Mucosa of stomach (tissue), 1 donor: ENCODE measurements around the gene KCNJ12.
"Not testable (repeated sequence)": the region's sequence is repeated elsewhere in the genome, so short reads cannot be mapped to it uniquely, and the experiment has no call there.

Experiments used
- H3K27me3 ChIP-seq: one replicate; pipeline ENCODE4 v1.7.0; 2013; ENCODE audit warnings: mild to moderate bottlenecking, low read length; ENCODE audit not compliant: control insufficient read depth, insufficient read depth
- H3K36me3 ChIP-seq: one replicate; pipeline ENCODE4 v1.7.0; 2013; ENCODE audit warnings: low read length; ENCODE audit not compliant: control insufficient read depth, insufficient read depth
- H3K4me1 ChIP-seq: one replicate; pipeline ENCODE4 v1.7.0; 2013; ENCODE audit warnings: mild to moderate bottlenecking, low read length; ENCODE audit not compliant: control insufficient read depth, insufficient read depth
- H3K4me3 ChIP-seq: one replicate; pipeline ENCODE4 v1.7.0; 2013; ENCODE audit warnings: low read length
- H3K9ac ChIP-seq: one replicate; pipeline ENCODE4 v1.7.0; 2013; ENCODE audit warnings: mild to moderate bottlenecking, low read length, moderate library complexity
- H3K9me3 ChIP-seq: one replicate; pipeline ENCODE4 v1.7.0; 2013; ENCODE audit warnings: mild to moderate bottlenecking, low read length, moderate library complexity; ENCODE audit not compliant: control insufficient read depth
- donor health status: Pancreatic carcinoma.

KCNJ12 gene

DNA sequence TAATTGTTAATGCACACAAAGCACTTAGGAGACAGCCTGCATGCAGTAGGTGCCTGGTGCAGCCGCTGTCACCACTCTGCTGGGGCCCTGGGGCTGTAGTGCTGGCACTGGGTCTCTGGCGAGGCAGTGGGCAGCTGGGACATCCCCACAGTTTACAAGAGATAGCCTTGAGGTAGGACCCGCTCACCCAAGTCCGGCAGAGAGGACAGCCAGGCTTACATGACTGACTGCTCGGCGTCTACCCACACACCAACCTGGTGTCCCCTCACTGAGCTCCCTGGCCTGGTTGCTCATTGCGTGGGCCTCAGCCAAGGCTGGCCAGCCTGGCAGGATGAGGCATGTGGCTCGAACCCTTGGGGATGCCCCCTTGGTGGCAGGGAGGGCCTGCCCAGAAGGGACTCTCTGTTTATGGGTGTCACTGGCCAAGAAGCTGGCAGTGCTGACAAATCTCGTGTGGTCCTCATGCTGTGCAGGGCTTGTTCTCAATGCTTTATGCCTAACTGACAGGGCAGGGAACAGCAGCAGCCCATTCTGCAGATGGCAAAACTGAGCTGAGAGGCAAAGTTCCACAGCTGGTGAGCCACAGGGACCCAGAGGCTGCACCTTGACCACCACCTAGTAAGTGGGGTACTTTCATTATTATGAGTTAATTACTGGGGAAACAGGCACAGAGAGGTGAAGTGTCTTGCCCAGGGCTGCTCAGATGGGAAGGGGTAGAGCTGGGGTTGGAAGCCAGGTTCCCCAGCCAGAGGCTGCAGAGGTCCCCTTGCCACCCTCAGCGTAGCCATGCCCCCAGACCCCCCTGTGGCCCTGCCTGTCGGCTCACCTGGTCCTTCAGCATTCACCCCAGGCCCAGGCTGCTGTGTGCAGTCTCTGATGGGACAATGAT lies 32.9 kb upstream of the KCNJ12 start:
- H3K4me1 ChIP-seq, H3K9me3 ChIP-seq, H3K4me3 ChIP-seq, H3K9ac ChIP-seq, H3K36me3 ChIP-seq, H3K27me3 ChIP-seq: not testable (repeated sequence)

DNA sequence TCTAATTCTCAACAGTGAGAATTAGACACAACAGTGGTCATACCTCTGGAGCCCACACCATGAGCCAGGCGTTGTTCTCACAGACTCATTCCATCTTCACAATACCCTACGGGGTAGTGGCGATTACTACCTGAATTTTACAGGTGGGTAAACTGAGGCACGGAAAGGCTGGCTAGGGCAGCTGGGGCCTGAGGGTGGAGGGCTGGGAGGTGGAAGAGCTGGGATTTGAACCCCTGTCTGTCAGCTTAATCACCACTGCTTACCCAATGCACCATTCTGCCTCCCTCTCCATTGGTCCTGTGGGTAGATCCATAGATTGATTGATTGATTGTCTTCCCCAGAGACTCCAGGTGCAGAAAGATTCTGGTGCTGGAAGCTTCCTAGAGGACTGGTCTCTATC lies 31.4 kb upstream of the KCNJ12 start:
- H3K27me3 ChIP-seq, H3K4me3 ChIP-seq, H3K9me3 ChIP-seq, H3K9ac ChIP-seq, H3K36me3 ChIP-seq, H3K4me1 ChIP-seq: not testable (repeated sequence)

DNA sequence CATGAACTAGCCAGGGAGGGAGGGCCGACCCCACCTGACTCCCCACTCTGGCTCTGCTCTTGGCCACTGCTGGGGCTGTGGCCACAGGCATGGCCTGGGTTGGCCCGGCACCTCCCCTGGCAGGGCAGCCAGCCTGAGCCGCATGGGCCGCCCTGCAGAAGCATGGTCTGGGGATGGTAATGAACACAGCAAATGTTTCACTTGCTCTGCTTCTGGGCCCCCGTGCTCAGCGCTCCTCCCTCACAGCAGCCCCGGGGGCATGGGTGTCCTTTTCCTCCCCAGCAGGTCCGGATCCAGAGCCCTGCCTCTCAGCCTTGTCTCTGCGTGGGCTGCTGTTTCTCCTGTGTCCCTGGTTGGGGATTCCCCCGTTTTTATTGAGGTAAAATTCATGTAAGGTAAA lies 30.9 kb upstream of the KCNJ12 start:
- H3K36me3 ChIP-seq, result no peaks in the 10 kb centered on the region
- no peaks in the 10 kb centered on the region for H3K27me3 ChIP-seq
- H3K9me3 ChIP-seq, result no peaks in the 10 kb centered on the region
- H3K4me3 ChIP-seq, result no peak overlapping the region
- H3K9ac ChIP-seq, result no peak overlapping the region
- peaks cover 6% of the 10 kb centered on the region for H3K4me1 ChIP-seq

GRCh38 chr17:21346107-21346506 lies 30.1 kb upstream of the KCNJ12 start:
- H3K9ac ChIP-seq, H3K27me3 ChIP-seq, H3K9me3 ChIP-seq, H3K4me3 ChIP-seq, H3K36me3 ChIP-seq, H3K4me1 ChIP-seq: not testable (repeated sequence)

GRCh38 chr17:21346651-21347250 lies 29.4 kb upstream of the KCNJ12 start:
- not testable (repeated sequence) for H3K9me3 ChIP-seq, H3K4me1 ChIP-seq, H3K36me3 ChIP-seq, H3K9ac ChIP-seq, H3K4me3 ChIP-seq, H3K27me3 ChIP-seq

- H3K9me3 ChIP-seq, H3K27me3 ChIP-seq, H3K4me1 ChIP-seq, H3K36me3 ChIP-seq, H3K4me3 ChIP-seq, H3K9ac ChIP-seq: not testable (repeated sequence)
Observed at GRCh38 chr17:21347660-21348059, 28.5 kb upstream of the KCNJ12 start.

DNA sequence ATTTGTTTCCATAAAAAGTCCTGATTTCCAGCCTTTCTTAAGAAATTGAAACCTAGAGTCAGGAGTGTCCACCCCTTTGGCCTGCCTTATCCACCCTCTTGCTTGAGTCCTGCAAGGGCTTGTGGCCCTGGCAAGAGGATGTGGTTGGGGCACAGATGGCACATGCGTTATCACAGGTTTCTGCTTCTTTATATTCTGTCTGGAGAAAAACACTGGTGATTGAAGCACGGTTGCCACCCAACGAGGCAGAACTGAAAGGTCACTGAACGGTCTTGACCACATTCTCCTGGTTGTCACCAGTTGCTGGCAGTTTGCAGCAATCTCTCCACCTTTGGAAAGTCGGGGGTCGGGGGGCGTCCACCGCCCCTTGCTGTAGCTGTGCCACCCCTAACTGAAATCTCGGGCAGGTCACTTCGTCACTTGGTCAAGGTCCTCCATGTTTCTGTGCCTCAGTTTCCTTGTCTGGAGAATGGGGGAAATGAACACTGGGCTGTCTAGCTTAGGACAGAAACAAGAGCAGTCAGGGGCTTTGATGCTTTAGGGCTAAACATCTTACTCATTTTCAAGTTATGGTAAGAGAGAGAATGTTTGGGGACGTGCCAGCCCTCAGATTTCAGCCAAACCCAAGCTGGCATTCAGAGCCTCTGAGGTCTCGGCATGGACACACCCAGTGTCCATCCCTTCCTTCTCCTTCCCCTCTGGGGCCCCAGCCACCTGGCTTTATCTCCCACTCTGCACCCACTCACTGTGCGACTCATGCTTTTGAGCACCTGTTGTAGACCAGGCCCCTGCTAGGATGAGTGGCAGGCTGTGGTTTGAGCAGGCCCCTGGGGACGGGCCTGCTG lies 27.9 kb upstream of the KCNJ12 start:
- H3K4me3 ChIP-seq, H3K9me3 ChIP-seq, H3K9ac ChIP-seq, H3K4me1 ChIP-seq, H3K27me3 ChIP-seq, H3K36me3 ChIP-seq: not testable (repeated sequence)

GRCh38 chr17:21348926-21349261 lies 27.3 kb upstream of the KCNJ12 start:
- not testable (repeated sequence) for H3K9me3 ChIP-seq, H3K36me3 ChIP-seq, H3K4me3 ChIP-seq, H3K27me3 ChIP-seq, H3K9ac ChIP-seq, H3K4me1 ChIP-seq

GRCh38 chr17:21349358-21350050 lies 26.7 kb upstream of the KCNJ12 start:
- H3K9ac ChIP-seq, H3K27me3 ChIP-seq, H3K36me3 ChIP-seq, H3K9me3 ChIP-seq, H3K4me1 ChIP-seq, H3K4me3 ChIP-seq: not testable (repeated sequence)

GRCh38 chr17:21350495-21350894 lies 25.7 kb upstream of the KCNJ12 start:
- not testable (repeated sequence) for H3K9ac ChIP-seq, H3K4me1 ChIP-seq, H3K36me3 ChIP-seq, H3K4me3 ChIP-seq, H3K27me3 ChIP-seq, H3K9me3 ChIP-seq

DNA sequence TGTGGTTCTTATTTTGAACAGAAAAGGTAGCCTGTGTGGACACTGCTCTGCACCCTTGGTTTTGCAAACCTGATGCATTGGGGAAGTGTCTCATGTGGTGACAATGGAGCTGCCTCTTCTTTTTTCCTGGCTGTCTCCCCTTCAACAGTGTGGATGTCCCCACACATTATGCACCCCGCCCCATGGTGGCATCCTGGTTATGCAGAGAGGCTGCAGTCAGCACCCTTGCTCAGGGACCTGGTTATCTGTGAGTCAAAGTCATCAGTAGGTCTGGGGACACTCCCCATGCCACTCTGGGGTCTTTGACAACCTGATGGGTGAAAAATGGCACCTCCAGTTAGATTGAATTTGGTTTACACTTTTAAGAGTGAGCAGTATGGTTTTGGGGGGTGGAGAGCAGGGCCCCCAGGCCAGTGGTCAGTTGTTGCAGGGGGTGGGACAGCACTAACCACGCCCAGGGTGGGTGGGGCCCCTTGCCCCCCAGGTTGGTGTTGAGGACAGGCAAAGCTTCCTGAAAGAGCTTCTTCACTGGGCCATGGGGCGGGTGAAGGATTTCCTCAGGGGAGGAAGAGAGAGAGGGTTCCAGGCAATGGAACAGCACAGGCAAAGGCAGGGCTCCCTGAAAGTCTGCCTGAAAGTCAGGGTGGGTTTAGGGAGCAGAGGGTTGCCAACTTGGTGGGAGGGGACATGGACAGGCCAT lies 24.6 kb upstream of the KCNJ12 start:
- Histone ChIP-seq H3K4me1 (peaks cover 6% of the 10 kb centered on the region), H3K9me3 (no peaks in the 10 kb centered on the region), H3K4me3 (no peak overlapping the region), H3K36me3 (no peaks in the 10 kb centered on the region), H3K27me3 (no peaks in the 10 kb centered on the region), H3K9ac (no peak overlapping the region)
